ENCODE data around the gene TGFBR3L. TPM values are rescaled to one million over a fixed set of nuclear protein-coding genes. Genes with fewer than 3 reads are reported as not detected.
A peak's percentile ranks its signal among the peaks of the same experiment; 100 is the strongest.
"Not testable (repeated sequence)": the region's sequence is repeated elsewhere in the genome, so short reads cannot be mapped to it uniquely, and the experiment has no call there.

The TGFBR3L gene
- total RNA-seq, 4 donors from 2014 or later: not detected

DNA sequence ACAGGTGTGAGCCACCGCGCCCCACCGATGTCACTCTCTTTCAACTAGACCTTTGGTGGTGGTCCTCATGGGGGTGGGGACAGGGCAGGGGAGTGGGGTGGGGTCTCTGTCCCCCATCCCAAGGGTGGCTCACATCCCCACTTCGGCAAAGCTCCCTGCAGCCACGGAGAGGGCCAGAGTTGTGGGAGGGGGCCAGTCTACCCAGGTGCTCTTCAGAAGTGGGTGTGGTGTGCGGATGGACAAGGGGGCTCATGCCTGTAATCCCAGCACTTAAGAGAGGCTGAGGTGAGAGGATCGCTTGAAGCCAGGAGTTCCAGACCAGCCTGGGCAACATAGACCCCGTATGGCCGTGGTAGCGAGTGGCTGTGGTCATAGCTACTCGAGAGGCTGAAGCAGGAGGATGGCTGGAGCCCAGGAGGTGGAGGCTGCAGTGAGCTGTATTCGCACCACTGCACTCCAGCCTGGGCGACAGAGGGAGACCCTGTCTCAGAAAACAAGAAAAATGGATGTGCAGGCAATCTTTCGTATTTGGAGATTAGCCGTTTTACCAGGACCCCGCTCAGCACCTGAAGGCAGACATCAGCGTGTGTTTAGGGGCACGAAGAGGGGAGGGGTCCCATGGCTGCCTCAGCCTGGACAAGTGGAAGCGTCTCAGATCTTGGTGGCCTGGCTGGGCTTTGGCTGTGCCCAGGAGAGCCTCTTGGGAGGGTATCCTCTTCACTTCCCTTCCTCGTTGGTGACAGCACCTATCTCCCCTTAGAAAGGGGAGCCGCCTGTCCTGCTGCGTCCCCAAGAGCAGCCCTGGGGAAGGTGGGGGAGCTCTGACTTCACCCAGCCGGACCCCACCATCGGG is 846 bp downstream of the TGFBR3L start:
- Histone ChIP-seq H3K4me1 (peaks cover 0 to 43% (median 19%) of the 10 kb centered on the region in 4 donors), H3K27me3 (peaks cover 0 to 48% of the 10 kb centered on the region in 2 donors), H3K9me3 (no peaks in the 10 kb centered on the region), H3K27ac (no peak overlapping the region), H3K4me3 (no peak overlapping the region), H3K36me3 (peaks cover 5 to 38% (median 17%) of the 10 kb centered on the region in 3 donors)
- TF ChIP-seq EP300 (IDR thresholded peaks at IDR 0.05): no peak
- WGBS, 2 donors: 49 to 50% methylated on average over 19 to 20 of the region's 24 CpGs
- no peak for DNase-seq (ENCODE audit: low spot score in 2 of 2)

DNA sequence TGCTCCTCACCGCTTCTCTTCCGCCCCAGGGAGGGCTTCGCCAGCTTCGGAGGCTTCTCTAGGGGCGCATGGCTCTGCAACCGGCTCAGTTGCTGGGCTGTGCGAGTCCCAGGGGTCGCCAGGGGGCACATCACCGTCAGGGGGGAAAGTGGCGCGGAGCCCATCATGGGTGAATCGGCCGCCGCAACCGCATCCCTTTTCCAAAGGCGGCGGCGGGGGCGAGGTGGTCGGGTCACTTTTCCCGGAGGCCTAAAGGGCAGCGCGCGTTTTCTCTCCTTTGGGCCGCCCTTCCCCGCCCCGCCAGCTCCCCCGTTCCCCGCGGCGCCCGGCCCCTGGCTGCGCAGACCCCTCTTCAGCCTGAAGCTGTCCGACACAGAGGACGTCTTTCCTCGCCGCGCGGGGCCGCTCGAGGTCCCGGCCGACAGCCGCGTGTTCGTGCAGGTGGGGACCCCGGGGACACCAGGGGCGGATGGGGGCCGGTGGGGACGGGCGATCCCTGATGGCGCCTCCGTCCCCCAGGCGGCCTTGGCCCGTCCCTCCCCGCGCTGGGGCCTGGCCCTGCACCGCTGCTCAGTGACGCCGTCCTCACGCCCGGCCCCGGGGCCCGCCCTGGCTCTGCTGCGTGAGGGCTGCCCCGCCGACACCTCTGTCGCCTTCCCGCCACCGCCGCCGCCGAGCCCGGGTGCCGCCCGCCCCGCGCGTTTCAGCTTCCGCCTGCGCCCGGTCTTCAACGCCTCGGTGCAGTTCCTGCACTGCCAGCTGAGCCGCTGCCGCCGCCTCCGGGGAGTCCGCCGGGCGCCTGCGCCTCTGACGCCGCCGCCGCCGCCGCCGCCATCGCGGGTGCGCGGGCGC is 1.7 kb downstream of the TGFBR3L start:
- Histone ChIP-seq H3K27ac (no peak overlapping the region), H3K4me3 (peak overlapping the region in 1 of 4 donors; percentile 35), H3K36me3 (peaks cover 0 to 29% (median 8%) of the 10 kb centered on the region in 3 donors), H3K9me3 (no peaks in the 10 kb centered on the region), H3K27me3 (peaks cover 0 to 48% of the 10 kb centered on the region in 2 donors), H3K4me1 (peaks cover 0 to 50% (median 21%) of the 10 kb centered on the region in 4 donors)
- no peak for DNase-seq (ENCODE audit: low spot score in 2 of 2)
- TF ChIP-seq EP300 (IDR thresholded peaks at IDR 0.05): no peak
- TF ChIP-seq POLR2A (IDR thresholded peaks at IDR 0.05): no peak
- TF ChIP-seq, protein P1, sequence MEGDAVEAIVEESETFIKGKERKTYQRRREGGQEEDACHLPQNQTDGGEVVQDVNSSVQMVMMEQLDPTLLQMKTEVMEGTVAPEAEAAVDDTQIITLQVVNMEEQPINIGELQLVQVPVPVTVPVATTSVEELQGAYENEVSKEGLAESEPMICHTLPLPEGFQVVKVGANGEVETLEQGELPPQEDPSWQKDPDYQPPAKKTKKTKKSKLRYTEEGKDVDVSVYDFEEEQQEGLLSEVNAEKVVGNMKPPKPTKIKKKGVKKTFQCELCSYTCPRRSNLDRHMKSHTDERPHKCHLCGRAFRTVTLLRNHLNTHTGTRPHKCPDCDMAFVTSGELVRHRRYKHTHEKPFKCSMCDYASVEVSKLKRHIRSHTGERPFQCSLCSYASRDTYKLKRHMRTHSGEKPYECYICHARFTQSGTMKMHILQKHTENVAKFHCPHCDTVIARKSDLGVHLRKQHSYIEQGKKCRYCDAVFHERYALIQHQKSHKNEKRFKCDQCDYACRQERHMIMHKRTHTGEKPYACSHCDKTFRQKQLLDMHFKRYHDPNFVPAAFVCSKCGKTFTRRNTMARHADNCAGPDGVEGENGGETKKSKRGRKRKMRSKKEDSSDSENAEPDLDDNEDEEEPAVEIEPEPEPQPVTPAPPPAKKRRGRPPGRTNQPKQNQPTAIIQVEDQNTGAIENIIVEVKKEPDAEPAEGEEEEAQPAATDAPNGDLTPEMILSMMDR (IDR thresholded peaks at IDR 0.05): no peak
- WGBS, 2 donors: 0 to 1% methylated on average over 25 to 76 of the region's 104 CpGs

- no peak overlapping the region for H3K27ac ChIP-seq
- 5 to 12% methylated on average over 4 to 11 of the region's 12 CpGs for WGBS, 2 donors
- peaks cover 0 to 26% (median 5%) of the 10 kb centered on the region in 3 donors for H3K36me3 ChIP-seq
- H3K4me1 ChIP-seq: peaks cover 0 to 55% (median 27%) of the 10 kb centered on the region in 4 donors
- H3K4me3 ChIP-seq: peak overlapping the region in 1 of 4 donors; percentile 35
- DNase-seq (ENCODE audit: low spot score in 2 of 2): no peak
- no peak for TF ChIP-seq EP300 (IDR thresholded peaks at IDR 0.05)
- TF ChIP-seq, protein P1 (IDR thresholded peaks at IDR 0.05): no peak
- TF ChIP-seq POLR2A (IDR thresholded peaks at IDR 0.05): no peak
- no peaks in the 10 kb centered on the region for H3K9me3 ChIP-seq
- peaks cover 0 to 48% of the 10 kb centered on the region in 2 donors for H3K27me3 ChIP-seq
Observed at GRCh38 chr19:7916955-7917266, 2.3 kb downstream of the TGFBR3L start.

DNA sequence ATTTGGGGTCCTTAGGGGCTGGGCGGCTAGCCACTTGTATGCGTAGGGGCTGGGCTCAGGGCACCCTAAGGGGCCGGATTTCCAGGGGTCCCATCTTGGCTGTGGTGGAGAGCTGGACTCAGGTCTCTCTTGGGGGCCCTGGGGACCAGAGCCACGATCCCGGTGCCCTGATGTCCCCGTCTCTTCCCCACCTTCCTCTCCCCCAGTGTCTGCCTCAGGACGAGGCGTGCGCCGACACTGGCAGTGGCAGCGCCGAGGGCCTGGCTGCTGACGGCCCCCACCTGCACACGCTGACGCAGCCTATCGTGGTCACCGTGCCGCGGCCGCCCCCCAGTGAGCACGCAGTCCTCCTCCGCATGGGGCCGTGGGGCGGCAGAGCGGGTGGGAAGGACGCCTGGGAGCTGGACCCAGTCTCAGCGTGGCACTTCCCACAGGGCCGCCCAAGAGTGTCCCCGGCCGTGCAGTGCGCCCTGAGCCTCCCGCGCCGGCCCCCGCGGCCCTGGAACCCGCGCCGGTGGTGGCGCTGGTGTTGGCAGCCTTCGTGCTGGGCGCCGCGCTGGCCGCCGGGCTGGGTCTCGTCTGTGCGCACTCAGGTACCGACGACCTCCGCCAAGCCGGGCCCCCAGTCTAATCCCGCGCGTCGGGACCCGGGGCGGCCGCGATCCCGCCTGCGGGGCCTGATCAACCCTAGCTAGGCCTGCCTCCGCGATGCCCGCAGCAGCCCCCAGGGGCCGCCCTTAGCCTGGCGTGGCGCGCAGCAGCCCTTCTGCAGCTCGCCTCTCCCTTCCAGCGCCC is 2.8 kb downstream of the TGFBR3L start:
- 1 to 2% methylated on average over 25 to 43 of the region's 71 CpGs for WGBS, 2 donors
- TF ChIP-seq, protein P1 (IDR thresholded peaks at IDR 0.05): peak; percentile 14 to 43 (median 30)
- no peak for TF ChIP-seq EP300 (IDR thresholded peaks at IDR 0.05)
- Histone ChIP-seq H3K27ac (no peak overlapping the region), H3K27me3 (peaks cover 0 to 48% of the 10 kb centered on the region in 2 donors), H3K4me3 (peak overlapping the region in 2 of 4 donors; percentile 18 to 25), H3K36me3 (peaks cover 0 to 26% (median 0%) of the 10 kb centered on the region in 3 donors), H3K9me3 (no peaks in the 10 kb centered on the region), H3K4me1 (peaks cover 0 to 61% (median 29%) of the 10 kb centered on the region in 4 donors)
- no peak for DNase-seq (ENCODE audit: low spot score in 2 of 2)

GRCh38 chr19:7918062-7918614 is 3.5 kb downstream of the TGFBR3L start:
- peak overlapping the region in 2 of 4 donors; percentile 18 to 25 for H3K4me3 ChIP-seq
- peaks cover 0 to 65% (median 29%) of the 10 kb centered on the region in 4 donors for H3K4me1 ChIP-seq
- H3K27ac ChIP-seq; H3K9me3 ChIP-seq; DNase-seq (ENCODE audit: low spot score in 2 of 2): not testable (repeated sequence)
- H3K27me3 ChIP-seq: peaks cover 0 to 48% of the 10 kb centered on the region in 2 donors
- WGBS, 2 donors: 36 to 37% methylated on average over 28 to 29 of the region's 29 CpGs
- H3K36me3 ChIP-seq: peaks cover 0 to 26% (median 0%) of the 10 kb centered on the region in 3 donors

Measured in tibial nerve (tissue), 4 donors.